Right lobe of liver (tissue), 6 donors: Measurements from ENCODE around the gene BNIP2. TPM values are rescaled to one million over a fixed set of nuclear protein-coding genes. Genes with fewer than 3 reads are reported as not detected.

Experiments
- ATAC-seq, 4 donors: fragments of 200-7000 bp; cut with Tn5 transposase; one replicate each; pipeline ENCODE4 v1.9.1; 2020; ENCODE audit warnings: mild to moderate bottlenecking in 4 of 4, moderate library complexity in 4 of 4
- DNase-seq, 3 donors: peaks; one replicate each; pipeline ENCODE4 v3.0.0-alpha.2; 2020
- H3K27ac ChIP-seq, 3 donors: fragments of 200-600 bp; one replicate each; pipeline ENCODE4 v1.8.0; 2022
- H3K27me3 ChIP-seq, 2 donors: fragments of 200-600 bp; one replicate each; pipeline ENCODE4 v1.8.0; 2022
- H3K36me3 ChIP-seq, 4 donors: fragments of 200-600 bp; sonication (generic) in 1 of 4; one replicate each; pipeline versions ENCODE4 v1.5.1 to v1.8.0; 2017 to 2022; ENCODE audit warnings: control low read depth in 1 of 4
- H3K4me1 ChIP-seq, 4 donors: fragments of 200-600 bp; sonication (generic) in 1 of 4; one replicate each; pipeline versions ENCODE4 v1.5.1 to v1.8.0; 2017 to 2022; ENCODE audit warnings: control low read depth in 1 of 4
- H3K4me3 ChIP-seq, 3 donors: fragments of 200-600 bp; one replicate each; pipeline ENCODE4 v1.8.0; 2022
- H3K9me3 ChIP-seq, 4 donors: fragments of 200-600 bp; sonication (generic) in 1 of 4; one replicate each; pipeline versions ENCODE4 v1.5.1 to v1.8.0; 2017 to 2022; ENCODE audit warnings: control low read depth in 1 of 4
- POLR2A ChIP-seq: fragments of 450-650 bp; IDR thresholded peaks from one replicate; pipeline ENCODE4 v1.6.1; 2017; ENCODE audit warnings: antibody characterized with exemption, mild to moderate bottlenecking
- WGBS: methylation state at CpG from one replicate; pipeline ENCODE4 v1.1.6; 2018; ENCODE audit warnings: low coverage, low lambda C conversion rate; ENCODE audit not compliant: insufficient coverage; ENCODE audit errors: missing lambda C conversion rate; 5-methylcytosine and 5-hydroxymethylcytosine counted together
- intact Hi-C, 2 donors: fragments of 100-400 bp; cut with DNase I; formaldehyde crosslinking; loops; one replicate each; pipeline versions ENCODE4 v1.11.2 to v1.14.1; 2022
- total RNA-seq, 6 experiments: library from RNA; depleted of rRNA in 2 of 6; stranded (reverse); fragments of >200 nt in 2 of 6; fragmentation: NEBNext Ultra II Directional in 3 of 6; extraction: Animal tissue kit (Norgen Biotek cat#: 25700) in 3 of 6; gene quantifications; one replicate each; pipeline versions ENCODE4 v1.1.0 to v1.2.4, GENCODE V29; 2016 to 2023
- TF ChIP-seq, protein P1 (sequence below), 4 donors: fragments of 200-600 bp in 3 of 4; fragments of 450-650 bp in 1 of 4; IDR thresholded peaks; one replicate each; pipeline versions ENCODE4 v1.5.1 to v1.8.0; 2016 to 2022; ENCODE audit warnings: antibody characterized with exemption in 4 of 4, mild to moderate bottlenecking in 2 of 4
- donor health status: DM: no; HTN: yes; CAD: no.
- donor health status: DM: no; HTN: no; CAD: no.
- donor health status: DM: no; HTN: no; CAD: no.
- donor health status: DM: no; HTN: yes; CAD: no.
- donor health status: DM: no; HTN: yes; CAD: no.

The BNIP2 gene
- total RNA-seq, 6 experiments from 2014 or later: 23.7 to 54.0 (median 41.0) TPM

- 47% methylated on average over 21 of the region's 23 CpGs for WGBS
- H3K27me3 ChIP-seq: no peaks in the 10 kb centered on the region
- H3K4me3 ChIP-seq: peak overlapping the region; percentile 87 to 94 (median 87)
- DNase-seq (peak in 2 of 3 donors; percentile 33 to 60), ATAC-seq (peak in 1 of 4 donors; percentile 43)
- H3K27ac ChIP-seq: peak overlapping the region in 1 of 3 donors; percentile 71
- H3K36me3 ChIP-seq: peaks cover 0 to 17% (median 2%) of the 10 kb centered on the region in 4 donors
- intact Hi-C loops: no loop called here
- no peaks in the 10 kb centered on the region for H3K9me3 ChIP-seq
- peaks cover 0 to 32% (median 12%) of the 10 kb centered on the region in 4 donors for H3K4me1 ChIP-seq
- TF ChIP-seq POLR2A: no peak
- TF ChIP-seq, protein P1, sequence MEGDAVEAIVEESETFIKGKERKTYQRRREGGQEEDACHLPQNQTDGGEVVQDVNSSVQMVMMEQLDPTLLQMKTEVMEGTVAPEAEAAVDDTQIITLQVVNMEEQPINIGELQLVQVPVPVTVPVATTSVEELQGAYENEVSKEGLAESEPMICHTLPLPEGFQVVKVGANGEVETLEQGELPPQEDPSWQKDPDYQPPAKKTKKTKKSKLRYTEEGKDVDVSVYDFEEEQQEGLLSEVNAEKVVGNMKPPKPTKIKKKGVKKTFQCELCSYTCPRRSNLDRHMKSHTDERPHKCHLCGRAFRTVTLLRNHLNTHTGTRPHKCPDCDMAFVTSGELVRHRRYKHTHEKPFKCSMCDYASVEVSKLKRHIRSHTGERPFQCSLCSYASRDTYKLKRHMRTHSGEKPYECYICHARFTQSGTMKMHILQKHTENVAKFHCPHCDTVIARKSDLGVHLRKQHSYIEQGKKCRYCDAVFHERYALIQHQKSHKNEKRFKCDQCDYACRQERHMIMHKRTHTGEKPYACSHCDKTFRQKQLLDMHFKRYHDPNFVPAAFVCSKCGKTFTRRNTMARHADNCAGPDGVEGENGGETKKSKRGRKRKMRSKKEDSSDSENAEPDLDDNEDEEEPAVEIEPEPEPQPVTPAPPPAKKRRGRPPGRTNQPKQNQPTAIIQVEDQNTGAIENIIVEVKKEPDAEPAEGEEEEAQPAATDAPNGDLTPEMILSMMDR (IDR thresholded peaks at IDR 0.05): no peak
These were observed 31.4 kb downstream of the BNIP2 start for GRCh38 chr15:59657635-59658125.

GRCh38 chr15:59656897-59657634 lies 32.1 kb downstream of the BNIP2 start, which contains the start of gene GTF2A2:
Gene GTF2A2 (minus strand): TSS chr15:59657515. CDS start chr15:59652277, 5,238 bp downstream.
- intact Hi-C loops: no loop called here

GRCh38 chr15:59654046-59654445 lies 35.1 kb downstream of the BNIP2 start:
- DNase-seq (no peak), ATAC-seq (no peak)
- intact Hi-C loops: no loop called here
- Histone ChIP-seq H3K27me3 (no peaks in the 10 kb centered on the region), H3K9me3 (no peaks in the 10 kb centered on the region), H3K4me1 (peaks cover 0 to 19% (median 8%) of the 10 kb centered on the region in 4 donors), H3K4me3 (no peak overlapping the region), H3K36me3 (peaks cover 0 to 30% (median 3%) of the 10 kb centered on the region in 4 donors), H3K27ac (no peak overlapping the region)
- WGBS: 100% methylated on average over 1 of the region's 1 CpG
- TF ChIP-seq, protein P1 (IDR thresholded peaks at IDR 0.05): no peak
- no peak for TF ChIP-seq POLR2A

More at GRCh38 chr15:59656897-59657634, 32.1 kb downstream of the BNIP2 start, which contains the start of gene GTF2A2:
- TF ChIP-seq, protein P1 (IDR thresholded peaks at IDR 0.05): no peak
- TF ChIP-seq POLR2A: peak; percentile 87
- H3K4me1 ChIP-seq: peaks cover 0 to 32% (median 12%) of the 10 kb centered on the region in 4 donors
- ATAC-seq: peak; percentile 99 to 100 (median 99)
- H3K27ac ChIP-seq: peak within 1 kb of the TSS; percentile 62 to 71 (median 67)
- under 1% methylated on average over 25 of the region's 59 CpGs for WGBS
- DNase-seq: peak; percentile 96 to 97 (median 97)
- H3K4me3 ChIP-seq: peak within 1 kb of the TSS; percentile 87 to 94 (median 87)
- H3K27me3 ChIP-seq: no peaks in the 10 kb centered on the region
- peaks cover 0 to 16% (median 0%) of the 10 kb centered on the region in 4 donors for H3K36me3 ChIP-seq
- no peaks in the 10 kb centered on the region for H3K9me3 ChIP-seq

DNA sequence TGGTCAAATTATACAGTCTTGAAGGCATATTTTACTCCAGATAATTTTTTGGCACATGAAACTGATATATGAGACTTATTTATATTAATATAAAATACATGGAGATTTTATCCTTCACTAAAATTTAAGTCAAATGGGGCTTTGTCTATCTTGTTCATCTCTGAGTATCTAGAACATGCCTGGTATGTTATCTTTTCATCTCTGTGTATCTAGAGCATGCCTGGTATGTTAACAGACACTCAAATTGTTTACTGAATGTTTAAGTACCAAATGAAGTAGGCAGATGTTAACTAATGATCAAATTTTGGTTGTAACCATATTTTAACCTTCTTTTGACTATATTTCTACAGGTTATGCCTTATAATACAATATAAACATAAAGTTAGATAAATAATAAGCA lies 39.5 kb downstream of the BNIP2 start:
- H3K36me3 ChIP-seq: peaks cover 0 to 44% (median 7%) of the 10 kb centered on the region in 4 donors
- no peak overlapping the region for H3K27ac ChIP-seq
- intact Hi-C loops: no loop called here
- TF ChIP-seq, protein P1 (IDR thresholded peaks at IDR 0.05): no peak
- no peaks in the 10 kb centered on the region for H3K4me1 ChIP-seq
- no peaks in the 10 kb centered on the region for H3K9me3 ChIP-seq
- no peak for ATAC-seq
- DNase-seq: no peak
- H3K4me3 ChIP-seq: no peak overlapping the region
- H3K27me3 ChIP-seq: no peaks in the 10 kb centered on the region
